HG03571 (cell line): ENCODE data around the gene KCNK7.
"Not testable (repeated sequence)": the region's sequence is repeated elsewhere in the genome, so short reads cannot be mapped to it uniquely, and the experiment has no call there.

Experiments
- ATAC-seq: cut with Tn5 transposase; IDR thresholded peaks from one replicate; pipeline ENCODE4 v1.9.1; 2021; ENCODE audit not compliant: unreplicated experiment

Gene KCNK7

GRCh38 chr11:65595543-65596281 lies at the start of gene KCNK7:
KCNK7 (minus strand) TSS chr11:65595800; CDS start chr11:65595772, 28 bp downstream.
- ATAC-seq: no peak

GRCh38 chr11:65644837-65645236 lies 49.2 kb upstream of the KCNK7 start:
- ATAC-seq: no peak

- ATAC-seq: no peak
Measured at GRCh38 chr11:65643971-65644370, 48.4 kb upstream of the KCNK7 start.

GRCh38 chr11:65642014-65642671 lies 46.5 kb upstream of the KCNK7 start:
- ATAC-seq: no peak

- no peak for ATAC-seq
Measured at GRCh38 chr11:65641297-65642013, 45.9 kb upstream of the KCNK7 start.

- ATAC-seq: peak; percentile 1
Measured at GRCh38 chr11:65640483-65641296, 45.1 kb upstream of the KCNK7 start.

- ATAC-seq: peak; percentile 32
Measured at GRCh38 chr11:65639623-65640482, 44.3 kb upstream of the KCNK7 start.

GRCh38 chr11:65639228-65639597 lies 43.6 kb upstream of the KCNK7 start:
- ATAC-seq: not testable (repeated sequence)

- ATAC-seq: peak; percentile 35
Measured at GRCh38 chr11:65637794-65638419, 42.3 kb upstream of the KCNK7 start, which contains the start of gene SIPA1. SIPA1 (plus strand) TSS chr11:65638101; CDS start chr11:65640922, 2,821 bp downstream.

- ATAC-seq: no peak
Measured at GRCh38 chr11:65637032-65637557, 41.5 kb upstream of the KCNK7 start.

GRCh38 chr11:65636108-65637031 lies 40.8 kb upstream of the KCNK7 start:
- no peak for ATAC-seq

- no peak for ATAC-seq
Measured at GRCh38 chr11:65634905-65635731, 39.5 kb upstream of the KCNK7 start.

- ATAC-seq: no peak
Measured at GRCh38 chr11:65634440-65634839, 38.8 kb upstream of the KCNK7 start.

GRCh38 chr11:65634109-65634436 lies 38.5 kb upstream of the KCNK7 start:
- ATAC-seq: no peak

GRCh38 chr11:65633390-65634108 lies 37.9 kb upstream of the KCNK7 start:
- no peak for ATAC-seq

GRCh38 chr11:65630215-65630614 lies 34.6 kb upstream of the KCNK7 start:
- ATAC-seq: no peak

GRCh38 chr11:65629579-65629978 lies 34.0 kb upstream of the KCNK7 start:
- no peak for ATAC-seq
